ENCODE data around the gene SMARCAD1.
"Not testable (repeated sequence)": the region's sequence is repeated elsewhere in the genome, so short reads cannot be mapped to it uniquely, and the experiment has no call there.

Gene SMARCAD1

GRCh38 chr4:94293981-94294380 is 86.3 kb downstream of the SMARCAD1 start:
- not testable (repeated sequence) for DNase-seq (ENCODE audit: low read depth)

GRCh38 chr4:94295473-94295872 is 87.8 kb downstream of the SMARCAD1 start:
- DNase-seq (ENCODE audit: low read depth): not testable (repeated sequence)

- DNase-seq (ENCODE audit: low read depth): no peak
Observed at GRCh38 chr4:94298725-94299252, 91.1 kb downstream of the SMARCAD1 start.

- DNase-seq (ENCODE audit: low read depth): no peak
Observed at GRCh38 chr4:94302191-94302590, 94.5 kb downstream of the SMARCAD1 start.

GRCh38 chr4:94304365-94304971 is 96.8 kb downstream of the SMARCAD1 start:
- DNase-seq (ENCODE audit: low read depth): no peak

DNA sequence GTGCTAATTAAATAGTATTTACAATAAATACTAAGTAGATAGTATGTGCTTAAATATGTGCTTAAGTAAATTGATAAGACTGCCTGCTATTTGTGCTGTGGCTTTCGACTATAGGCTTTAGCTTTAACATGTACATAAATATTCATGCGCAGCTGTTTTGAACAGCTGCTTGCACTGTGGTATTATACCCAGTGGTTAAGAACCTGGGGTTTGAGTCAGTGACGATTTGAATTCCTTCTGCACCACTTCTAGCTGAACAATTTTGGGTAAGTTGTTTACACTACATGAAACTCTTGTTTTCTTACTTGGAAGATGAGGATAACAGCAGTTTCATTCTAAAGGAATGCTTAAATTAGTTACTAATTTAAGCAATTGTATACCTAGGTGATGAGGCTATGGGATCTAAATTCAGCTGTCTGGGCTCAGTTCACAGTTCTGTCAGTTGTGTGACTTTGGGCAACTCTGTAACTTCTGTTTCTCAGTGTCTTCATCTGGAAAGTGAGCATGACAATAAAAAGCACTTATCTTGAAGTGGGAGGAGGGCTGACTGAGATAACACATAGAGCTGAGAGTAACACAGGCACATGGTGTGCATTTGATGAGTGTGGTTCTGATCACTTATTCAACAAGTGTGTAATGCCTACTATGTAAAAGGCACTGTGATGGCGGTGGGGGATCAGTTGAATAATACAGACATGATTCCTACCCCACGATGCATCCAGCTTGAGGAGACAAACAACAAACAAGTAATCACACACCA is 98.0 kb downstream of the SMARCAD1 start:
- no peak for DNase-seq (ENCODE audit: low read depth)

DNA sequence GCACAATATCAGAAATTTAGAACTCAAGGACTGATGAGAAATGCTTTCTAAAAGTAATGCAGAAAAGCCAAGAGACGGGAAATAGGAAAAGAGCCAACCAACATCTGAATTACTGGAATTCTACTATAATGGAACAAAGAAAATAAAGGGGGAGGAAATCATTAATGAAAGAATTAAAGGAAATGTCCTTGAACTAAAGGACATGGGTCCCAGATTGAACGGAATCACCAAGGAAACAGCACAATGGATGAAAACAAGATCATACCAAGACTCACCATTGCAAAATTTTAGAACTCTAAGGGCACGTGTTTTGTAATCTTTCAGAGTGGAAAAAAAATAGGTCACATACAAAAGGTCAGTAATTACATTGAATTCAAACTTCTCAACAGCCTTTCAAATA is 99.0 kb downstream of the SMARCAD1 start:
- no peak for DNase-seq (ENCODE audit: low read depth)

- DNase-seq (ENCODE audit: low read depth): no peak
Observed at GRCh38 chr4:94307231-94307871, 99.7 kb downstream of the SMARCAD1 start.

DNA sequence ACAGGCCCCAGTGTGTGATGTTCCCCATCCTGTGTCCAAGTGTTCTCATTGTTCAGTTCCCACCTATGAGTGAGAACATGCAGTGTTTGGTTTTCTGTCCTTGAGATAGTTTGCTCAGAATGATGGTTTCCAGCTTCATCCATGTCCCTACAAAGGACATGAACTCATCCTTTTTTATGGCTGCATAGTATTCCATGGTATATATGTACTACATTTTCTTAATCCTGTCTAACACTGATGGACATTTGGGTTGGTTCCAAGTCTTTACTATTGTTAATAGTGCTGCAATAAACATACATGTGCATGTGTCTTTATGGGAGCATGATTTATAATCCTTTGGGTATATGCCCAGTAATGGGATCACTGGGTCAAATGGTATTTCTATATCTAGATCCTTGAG is 112.3 kb downstream of the SMARCAD1 start:
- not testable (repeated sequence) for DNase-seq (ENCODE audit: low read depth)

DNA sequence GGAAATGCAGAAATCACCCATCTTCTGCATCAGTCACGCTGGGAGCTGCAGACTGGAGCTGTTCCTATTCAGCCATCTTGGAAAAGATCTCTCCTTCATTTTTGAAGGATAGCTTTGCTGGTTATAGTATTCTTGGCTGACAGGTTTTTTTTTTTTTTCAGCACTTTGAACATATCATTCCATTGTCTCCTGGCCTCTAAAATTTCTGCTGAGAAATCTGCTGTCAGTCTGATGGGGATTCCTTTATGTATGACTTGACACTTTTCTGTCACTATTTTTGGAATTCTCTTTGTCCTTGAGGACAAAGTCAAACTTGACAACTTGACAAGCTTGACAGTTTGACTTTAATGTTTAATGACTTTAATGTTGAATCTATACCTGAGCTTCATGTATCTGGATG is 118.2 kb downstream of the SMARCAD1 start:
- DNase-seq (ENCODE audit: low read depth): no peak

- DNase-seq (ENCODE audit: low read depth): no peak
Observed at GRCh38 chr4:94329933-94330332, 122.3 kb downstream of the SMARCAD1 start.

DNA sequence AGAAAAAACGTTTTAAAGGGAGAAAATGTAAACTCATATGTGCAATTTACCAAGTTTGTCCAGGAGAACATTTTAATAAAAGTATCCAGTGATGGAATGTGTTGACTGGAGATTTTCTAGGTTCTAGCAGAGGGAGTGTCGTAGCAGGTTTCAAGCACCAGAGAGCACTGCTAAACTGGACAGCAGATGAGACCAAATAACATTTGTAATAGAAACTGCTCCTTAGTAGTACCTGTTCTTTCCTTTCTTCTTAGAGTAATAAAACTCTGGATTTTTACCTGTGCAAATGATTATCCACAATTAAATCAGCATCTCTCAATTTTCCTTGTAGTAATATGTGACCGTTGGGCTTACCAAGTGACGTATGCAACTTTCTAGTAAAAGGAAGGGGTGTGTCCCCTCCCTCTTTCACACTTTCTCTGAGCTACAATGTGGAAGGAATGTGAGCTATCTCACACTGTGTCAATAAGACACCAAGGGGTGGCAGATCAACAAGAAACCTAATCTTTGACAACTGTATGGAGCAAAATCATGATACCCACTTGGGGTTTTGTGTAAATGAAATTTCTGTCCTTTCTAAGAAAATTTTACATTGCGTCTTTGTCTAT is 125.4 kb downstream of the SMARCAD1 start:
- DNase-seq (ENCODE audit: low read depth): no peak

GRCh38 chr4:94333866-94334265 is 126.2 kb downstream of the SMARCAD1 start:
- no peak for DNase-seq (ENCODE audit: low read depth)

- DNase-seq (ENCODE audit: low read depth): no peak
Observed at GRCh38 chr4:94334476-94334875, 126.8 kb downstream of the SMARCAD1 start.

GRCh38 chr4:94334962-94335361 is 127.3 kb downstream of the SMARCAD1 start:
- no peak for DNase-seq (ENCODE audit: low read depth)

- DNase-seq (ENCODE audit: low read depth): no peak
Observed at GRCh38 chr4:94336303-94336702, 128.6 kb downstream of the SMARCAD1 start.

- DNase-seq (ENCODE audit: low read depth): not testable (repeated sequence)
Observed at GRCh38 chr4:94336791-94337190, 129.1 kb downstream of the SMARCAD1 start.

- no peak for DNase-seq (ENCODE audit: low read depth)
Observed at GRCh38 chr4:94338681-94339351, 131.2 kb downstream of the SMARCAD1 start.

DNA sequence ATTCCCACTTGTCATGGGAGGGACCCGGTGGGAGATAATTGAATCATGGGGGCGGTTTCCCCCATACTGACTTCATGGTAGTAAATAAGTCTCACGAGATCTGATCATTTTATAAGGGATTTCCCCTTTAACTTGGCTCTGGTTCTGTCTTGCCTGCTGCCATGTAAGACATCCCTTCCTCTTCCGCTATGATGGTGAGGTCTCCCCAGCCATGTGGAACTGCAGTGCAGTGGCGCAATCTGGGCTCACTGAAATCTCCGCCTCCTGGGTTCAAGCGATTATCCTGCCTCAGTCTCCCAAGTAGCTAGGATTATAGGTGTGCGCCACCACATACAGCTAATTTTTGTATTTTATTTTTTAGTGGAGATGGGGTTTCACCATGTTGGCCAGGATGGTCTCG is 132.1 kb downstream of the SMARCAD1 start:
- DNase-seq (ENCODE audit: low read depth): no peak

Data from non-pigmented ciliary epithelial cell (primary cell).